Measurements from ENCODE around the gene ARHGAP4.

The ARHGAP4 gene

GRCh38 chrX:153905481-153906095, 20.5 kb downstream of the ARHGAP4 start:
- DNase-seq (ENCODE audit: low spot score) = no peak

GRCh38 chrX:153903991-153904957, 21.8 kb downstream of the ARHGAP4 start, which contains the start of gene AVPR2:
Gene AVPR2 (plus strand): TSS chrX:153904673. CDS start chrX:153905146, 473 bp downstream.
- DNase-seq (ENCODE audit: low spot score) = no peak

- DNase-seq (ENCODE audit: low spot score) = no peak
Observed at GRCh38 chrX:153903238-153903980, 22.7 kb downstream of the ARHGAP4 start.

- no peak for DNase-seq (ENCODE audit: low spot score)
Observed at GRCh38 chrX:153902385-153902784, 23.7 kb downstream of the ARHGAP4 start.

- DNase-seq (ENCODE audit: low spot score) = no peak
Observed at GRCh38 chrX:153901753-153902140, 24.3 kb downstream of the ARHGAP4 start.

GRCh38 chrX:153900831-153901752, 25.0 kb downstream of the ARHGAP4 start:
- no peak for DNase-seq (ENCODE audit: low spot score)

- DNase-seq (ENCODE audit: low spot score) = no peak
Observed at GRCh38 chrX:153897899-153898298, 28.2 kb downstream of the ARHGAP4 start.

GRCh38 chrX:153889123-153889522, 36.9 kb downstream of the ARHGAP4 start:
- DNase-seq (ENCODE audit: low spot score) = no peak

- DNase-seq (ENCODE audit: low spot score) = no peak
Observed at GRCh38 chrX:153888344-153888743, 37.7 kb downstream of the ARHGAP4 start.

- no peak for DNase-seq (ENCODE audit: low spot score)
Observed at GRCh38 chrX:153887385-153887784, 38.7 kb downstream of the ARHGAP4 start.

- no peak for DNase-seq (ENCODE audit: low spot score)
Observed at GRCh38 chrX:153886915-153887314, 39.1 kb downstream of the ARHGAP4 start.

- DNase-seq (ENCODE audit: low spot score) = peak; percentile 74
Observed at GRCh38 chrX:153885968-153886903, 39.8 kb downstream of the ARHGAP4 start, which contains the start of gene L1CAM. Gene L1CAM (minus strand): TSS chrX:153886173. CDS start chrX:153875836, 10,337 bp downstream.

- peak; percentile 60 for DNase-seq (ENCODE audit: low spot score)
Observed at GRCh38 chrX:153885208-153885787, 40.8 kb downstream of the ARHGAP4 start.

- DNase-seq (ENCODE audit: low spot score) = peak; percentile 56
Observed at GRCh38 chrX:153884590-153884989, 41.5 kb downstream of the ARHGAP4 start.

- no peak for DNase-seq (ENCODE audit: low spot score)
Observed at GRCh38 chrX:153884136-153884535, 41.9 kb downstream of the ARHGAP4 start.

- no peak for DNase-seq (ENCODE audit: low spot score)
Observed at GRCh38 chrX:153883163-153883843, 42.8 kb downstream of the ARHGAP4 start.

GRCh38 chrX:153882557-153882956, 43.5 kb downstream of the ARHGAP4 start:
- no peak for DNase-seq (ENCODE audit: low spot score)

- no peak for DNase-seq (ENCODE audit: low spot score)
Observed at GRCh38 chrX:153882086-153882498, 44.0 kb downstream of the ARHGAP4 start.

- DNase-seq (ENCODE audit: low spot score) = no peak
Observed at GRCh38 chrX:153881281-153881680, 44.8 kb downstream of the ARHGAP4 start.
